Cerebellar nuclear complex (tissue), 1 donor: ENCODE results near the gene EEF1G.

Source experiments
- DNase-seq, 2 experiments: peaks; one replicate each; lab custom pipeline; 2025; lab: John Stamatoyannopoulos, UW

The EEF1G gene

DNA sequence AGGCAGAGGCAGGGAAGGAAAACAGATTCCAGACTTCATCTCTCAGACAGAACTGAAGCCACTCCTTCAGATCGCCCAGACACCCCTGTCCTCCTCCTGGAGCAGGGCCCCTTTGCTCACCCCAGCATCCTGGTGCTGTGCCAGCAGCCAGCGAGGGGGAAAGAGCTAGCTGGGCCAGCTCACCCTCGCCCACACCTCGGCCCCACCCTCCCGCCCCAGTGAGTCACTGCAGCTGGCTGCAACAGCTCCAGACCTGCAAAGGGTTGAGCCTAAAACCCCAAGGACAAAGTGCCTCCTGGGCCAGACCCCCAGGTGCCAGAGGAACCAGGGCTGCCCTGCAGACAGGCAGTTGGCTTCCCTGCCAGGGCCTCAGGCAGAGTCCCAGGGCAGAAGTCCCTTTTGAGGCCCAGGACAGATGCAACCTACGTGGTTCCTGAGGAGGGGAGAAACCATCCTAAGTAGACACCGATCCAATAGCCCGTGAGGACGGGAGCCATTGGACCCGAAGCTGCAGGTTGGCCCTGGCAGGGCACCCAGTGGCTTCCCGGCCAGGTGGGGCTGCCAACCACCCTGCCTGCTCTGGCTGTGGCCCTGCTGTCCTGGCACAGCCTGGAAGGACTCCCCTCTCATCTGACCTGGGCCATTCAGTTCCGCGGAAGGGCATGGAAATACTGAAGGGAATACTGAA lies 34.3 kb downstream of the EEF1G start:
- DNase-seq, result no peak

DNA sequence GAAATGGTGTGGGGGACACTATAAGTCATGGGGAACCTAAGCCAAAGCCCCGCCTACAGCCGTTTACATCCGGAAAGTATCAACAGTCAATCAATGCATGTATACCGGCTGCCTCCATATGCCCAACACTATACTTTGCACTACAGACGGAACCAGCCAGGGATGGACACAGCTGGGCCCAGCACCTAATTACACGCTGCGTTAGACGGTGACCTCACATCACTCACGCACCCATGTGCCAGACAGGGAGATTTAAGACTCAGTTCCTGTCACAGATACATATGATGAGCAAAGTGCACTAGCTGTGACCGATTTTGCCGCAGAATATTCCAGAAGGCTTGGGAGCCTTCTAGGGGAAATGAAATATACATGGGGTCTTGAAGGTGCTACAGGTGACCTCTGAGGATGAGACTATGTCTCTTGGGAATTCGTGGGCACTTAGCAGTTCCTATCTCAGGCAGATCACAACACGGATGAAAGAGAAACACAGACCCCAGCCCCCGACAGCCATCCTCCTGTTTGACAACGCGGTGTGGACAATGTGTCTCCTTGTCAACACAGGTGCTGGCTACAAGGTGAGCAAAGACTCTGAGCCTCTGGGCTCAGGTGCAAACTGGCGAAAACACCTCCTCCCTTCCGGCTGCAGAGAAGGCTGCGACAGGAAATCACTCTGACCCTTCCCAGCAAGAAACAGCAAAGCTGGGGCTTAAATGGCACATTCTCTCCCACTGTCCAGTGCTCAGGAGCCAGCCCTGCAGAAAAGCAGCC lies 35.0 kb downstream of the EEF1G start:
- no peak for DNase-seq

- DNase-seq, result no peak
Observed at GRCh38 chr11:62536301-62536957, 37.3 kb downstream of the EEF1G start.

DNA sequence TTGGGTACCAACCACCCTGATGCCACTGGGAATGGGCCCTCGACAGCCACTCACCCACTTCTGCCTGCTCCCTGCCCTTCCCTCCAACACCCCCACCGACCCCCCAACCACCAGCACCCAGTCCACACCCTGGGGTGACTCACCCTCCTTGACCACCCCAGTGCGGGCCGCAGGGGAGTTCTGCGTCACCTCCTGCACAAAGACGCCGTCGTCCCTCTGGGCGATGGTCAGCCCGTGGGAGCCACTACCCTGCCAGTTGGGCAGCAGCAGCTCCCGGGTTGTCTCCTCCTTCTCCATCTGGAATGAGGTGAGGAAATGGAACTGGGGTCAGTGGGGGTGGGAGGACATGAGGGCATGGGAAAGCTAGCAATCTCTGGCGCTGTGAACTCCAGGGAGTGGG lies 37.9 kb downstream of the EEF1G start:
- DNase-seq, result no peak

DNA sequence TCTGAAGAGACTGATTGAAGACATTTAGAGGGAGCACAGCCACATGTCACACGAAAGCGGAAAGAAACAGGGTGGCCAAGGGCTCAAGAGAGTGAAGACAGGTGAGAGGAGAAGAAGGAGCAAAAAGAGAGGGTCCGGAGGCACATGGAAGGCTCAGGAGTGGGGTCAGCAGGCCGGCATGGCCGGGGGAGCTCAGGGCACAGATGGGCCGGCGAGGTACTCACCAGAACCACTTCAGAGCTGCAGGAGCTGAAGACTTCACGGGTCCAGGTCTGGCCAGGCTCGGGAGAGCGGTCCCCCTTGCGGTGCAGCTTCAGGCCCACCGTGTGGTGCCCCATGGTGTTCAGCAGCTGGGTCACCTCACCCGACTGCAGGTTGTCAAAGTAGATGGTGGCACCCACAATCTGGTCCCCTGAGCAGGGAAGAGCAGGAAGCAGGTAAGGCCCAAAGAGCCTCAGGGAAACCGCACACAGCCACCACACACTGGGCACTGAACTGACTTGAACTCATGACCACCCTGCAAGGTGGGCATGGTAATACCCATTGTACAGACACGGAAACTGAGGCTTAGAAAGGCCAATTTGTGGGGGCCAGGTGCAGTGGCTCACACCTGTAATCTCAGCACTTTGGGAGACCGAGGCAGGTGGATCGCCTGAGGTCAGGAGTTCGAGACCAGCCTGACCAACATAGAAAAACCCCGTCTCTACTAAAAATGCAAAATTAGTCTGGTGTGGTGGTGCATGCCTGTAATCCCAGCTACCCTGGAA lies 38.7 kb downstream of the EEF1G start:
- no peak for DNase-seq

GRCh38 chr11:62532096-62532495 lies 41.6 kb downstream of the EEF1G start:
- no peak for DNase-seq

DNA sequence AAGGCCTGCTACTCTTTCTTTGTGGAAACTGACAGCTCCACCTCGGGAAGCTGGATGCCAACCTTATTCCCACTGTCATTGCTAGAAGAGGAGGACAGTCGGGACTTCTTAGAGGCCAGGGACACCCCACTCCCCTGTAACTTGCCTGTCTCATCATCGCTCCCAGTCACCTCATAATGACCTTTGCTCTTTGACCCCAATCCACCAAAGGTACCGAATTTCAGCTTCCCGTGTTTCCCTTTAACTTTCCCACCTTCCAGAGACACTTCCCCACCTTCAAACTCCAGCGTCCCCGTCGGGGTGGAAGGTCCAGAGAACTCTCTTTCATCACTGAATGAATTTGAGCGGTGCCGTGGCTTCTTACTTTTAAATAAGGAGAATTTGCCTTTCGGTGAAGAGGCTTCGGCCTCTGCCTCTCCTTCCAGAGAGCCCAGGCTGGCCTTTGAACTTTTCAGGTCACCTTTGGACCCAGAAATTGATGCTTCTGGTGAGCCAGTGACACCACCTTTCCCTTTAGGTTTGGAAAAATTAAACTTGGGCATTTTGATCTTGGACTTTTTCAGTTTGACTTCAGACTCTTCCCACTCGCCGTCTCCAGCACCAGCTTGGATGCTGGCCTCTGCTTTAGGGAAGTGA lies 56.8 kb downstream of the EEF1G start:
- no peak for DNase-seq

- DNase-seq, result no peak
Observed at GRCh38 chr11:62514151-62514550, 59.5 kb downstream of the EEF1G start.

GRCh38 chr11:62513626-62514025 lies 60.1 kb downstream of the EEF1G start:
- no peak for DNase-seq

DNA sequence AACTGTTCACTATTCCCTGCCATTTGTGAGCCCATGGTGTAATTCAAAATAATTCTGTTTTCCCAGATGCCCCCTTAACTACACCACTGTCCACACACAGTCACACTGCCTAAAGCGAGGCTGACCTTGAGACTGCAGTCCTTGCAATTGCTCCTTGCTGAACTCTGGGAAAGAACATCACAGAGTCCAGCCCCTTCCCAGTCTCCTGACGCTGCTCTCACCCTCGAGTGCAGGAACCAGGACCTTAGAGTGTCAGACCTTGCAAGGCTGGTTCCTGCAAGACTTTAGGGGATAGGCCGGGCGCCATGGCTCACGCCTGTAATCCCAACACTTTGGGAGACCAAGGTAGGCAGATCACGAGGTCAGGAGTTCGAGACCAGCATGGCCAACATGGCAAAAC lies 60.7 kb downstream of the EEF1G start:
- DNase-seq, result no peak
